ENCODE data around the gene ACR.

DNA sequence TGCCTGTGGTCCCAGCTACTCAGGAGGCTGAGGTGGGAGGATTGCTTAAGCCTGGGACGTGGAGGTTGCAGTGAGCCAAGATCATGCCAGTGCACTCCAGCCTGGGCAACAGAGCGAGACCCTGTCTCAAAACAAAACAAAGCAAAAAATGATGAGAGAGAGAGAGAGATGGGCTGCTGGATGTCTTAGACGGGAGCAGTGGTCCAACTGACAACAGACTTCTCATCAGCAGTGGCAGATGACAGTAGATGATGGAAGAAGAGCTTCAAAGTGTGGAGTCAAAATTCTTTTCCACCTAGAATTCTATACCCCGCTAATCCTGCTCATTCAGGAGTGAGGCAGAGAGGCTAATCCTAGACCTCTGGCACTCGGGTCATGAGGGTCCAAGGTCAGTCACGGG is 29.0 kb upstream of the ACR start:
- TF ChIP-seq, protein P1, sequence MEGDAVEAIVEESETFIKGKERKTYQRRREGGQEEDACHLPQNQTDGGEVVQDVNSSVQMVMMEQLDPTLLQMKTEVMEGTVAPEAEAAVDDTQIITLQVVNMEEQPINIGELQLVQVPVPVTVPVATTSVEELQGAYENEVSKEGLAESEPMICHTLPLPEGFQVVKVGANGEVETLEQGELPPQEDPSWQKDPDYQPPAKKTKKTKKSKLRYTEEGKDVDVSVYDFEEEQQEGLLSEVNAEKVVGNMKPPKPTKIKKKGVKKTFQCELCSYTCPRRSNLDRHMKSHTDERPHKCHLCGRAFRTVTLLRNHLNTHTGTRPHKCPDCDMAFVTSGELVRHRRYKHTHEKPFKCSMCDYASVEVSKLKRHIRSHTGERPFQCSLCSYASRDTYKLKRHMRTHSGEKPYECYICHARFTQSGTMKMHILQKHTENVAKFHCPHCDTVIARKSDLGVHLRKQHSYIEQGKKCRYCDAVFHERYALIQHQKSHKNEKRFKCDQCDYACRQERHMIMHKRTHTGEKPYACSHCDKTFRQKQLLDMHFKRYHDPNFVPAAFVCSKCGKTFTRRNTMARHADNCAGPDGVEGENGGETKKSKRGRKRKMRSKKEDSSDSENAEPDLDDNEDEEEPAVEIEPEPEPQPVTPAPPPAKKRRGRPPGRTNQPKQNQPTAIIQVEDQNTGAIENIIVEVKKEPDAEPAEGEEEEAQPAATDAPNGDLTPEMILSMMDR (IDR thresholded peaks at IDR 0.05): no peak
- no peak for TF ChIP-seq POLR2A (IDR thresholded peaks at IDR 0.05)

All from body of pancreas (tissue), 4 donors.